Measurements from ENCODE around the gene HHAT.

HHAT gene

GRCh38 chr1:210499956-210500355 is 171.3 kb downstream of the HHAT start:
- DNase-seq: no peak

DNA sequence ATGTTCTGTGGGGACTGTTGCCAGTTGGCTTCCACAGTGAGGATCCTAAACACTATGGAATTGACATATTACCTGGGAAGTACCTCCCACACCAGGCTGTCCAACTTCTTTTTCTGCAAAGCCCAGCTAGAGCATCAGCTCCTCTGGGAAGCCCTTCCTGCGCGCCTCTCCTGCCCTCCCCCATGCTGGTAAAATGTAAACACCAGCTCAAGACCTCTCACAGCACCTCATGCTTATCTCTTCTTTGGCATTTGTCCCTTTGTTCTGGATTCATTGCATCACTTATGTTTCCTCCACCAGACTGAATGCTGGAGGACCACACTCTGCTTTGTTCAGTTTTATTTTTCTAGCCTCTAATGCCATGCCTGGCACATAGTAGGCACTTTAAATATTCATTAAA is 172.1 kb downstream of the HHAT start:
- DNase-seq: no peak

- no peak for DNase-seq
Observed at GRCh38 chr1:210504286-210504685, 175.6 kb downstream of the HHAT start.

GRCh38 chr1:210505601-210506496 is 177.1 kb downstream of the HHAT start:
- DNase-seq: no peak

GRCh38 chr1:210506689-210507088 is 178.0 kb downstream of the HHAT start:
- DNase-seq: no peak

DNA sequence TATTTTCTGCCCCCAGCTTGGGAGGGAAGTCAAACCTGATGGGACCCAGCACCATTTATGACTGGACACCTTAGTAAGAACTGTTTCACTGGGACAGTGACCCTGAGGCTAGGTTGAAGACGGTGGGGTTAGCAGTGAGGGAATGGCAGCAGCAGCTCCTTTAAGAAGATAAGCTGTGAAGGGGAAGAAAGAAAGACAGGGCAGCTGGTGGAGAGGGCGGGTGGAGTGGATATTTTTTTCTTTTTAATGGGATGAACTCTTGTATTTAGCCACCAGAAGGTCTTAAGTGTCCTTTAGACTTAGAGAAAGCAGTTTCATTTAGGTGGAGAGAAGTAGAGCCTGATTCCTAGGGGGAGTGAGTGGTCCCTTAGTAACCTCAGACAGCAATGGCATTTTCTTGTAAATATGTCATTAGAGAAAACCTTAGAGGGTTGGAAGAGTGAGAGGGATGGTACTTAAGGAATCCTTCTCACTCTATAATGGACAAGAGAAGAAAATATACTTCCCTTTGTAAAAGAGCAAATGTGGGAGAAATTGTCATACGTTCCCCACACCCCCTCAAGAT is 187.5 kb downstream of the HHAT start:
- DNase-seq: no peak

DNA sequence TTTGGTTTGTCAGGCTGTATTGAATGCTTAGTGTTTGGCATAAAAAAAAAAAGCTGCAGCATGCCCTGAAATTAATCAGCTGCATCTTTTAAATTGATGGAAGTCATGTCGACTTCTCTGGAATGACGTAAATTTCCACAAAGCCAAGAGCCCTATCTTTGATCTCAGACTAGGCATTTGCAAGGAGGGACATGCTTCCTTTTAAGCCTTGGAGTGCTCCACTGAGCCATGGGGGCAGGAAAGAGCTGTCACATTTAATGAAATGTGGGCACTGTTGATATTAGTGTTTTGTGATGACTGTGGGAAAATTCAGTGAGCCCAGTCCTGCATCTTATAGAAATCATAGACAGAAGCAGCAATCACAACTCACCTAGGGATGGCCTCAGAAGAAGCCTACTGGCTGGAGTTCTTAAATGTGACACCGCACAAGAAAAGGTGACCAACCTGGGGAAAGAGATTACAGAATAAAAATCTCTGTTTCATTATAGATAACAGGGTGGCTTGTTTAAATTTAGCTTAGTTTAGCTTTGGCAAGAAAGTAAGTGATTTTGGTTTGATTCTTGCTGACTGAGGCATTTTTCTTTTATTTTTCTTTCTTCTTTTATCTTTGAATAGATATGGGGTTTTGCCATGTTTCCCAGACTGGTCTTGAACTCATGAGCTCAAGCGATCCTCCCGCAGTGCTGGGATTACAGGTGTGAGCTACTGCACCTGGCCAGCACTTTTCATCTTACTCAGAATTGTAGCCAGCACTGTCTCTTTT is 188.2 kb downstream of the HHAT start:
- DNase-seq: no peak

GRCh38 chr1:210523830-210524229 is 195.1 kb downstream of the HHAT start:
- DNase-seq: no peak

- no peak for DNase-seq
Observed at GRCh38 chr1:210525716-210526454, 197.2 kb downstream of the HHAT start.

- DNase-seq: no peak
Observed at GRCh38 chr1:210527091-210527490, 198.4 kb downstream of the HHAT start.

DNA sequence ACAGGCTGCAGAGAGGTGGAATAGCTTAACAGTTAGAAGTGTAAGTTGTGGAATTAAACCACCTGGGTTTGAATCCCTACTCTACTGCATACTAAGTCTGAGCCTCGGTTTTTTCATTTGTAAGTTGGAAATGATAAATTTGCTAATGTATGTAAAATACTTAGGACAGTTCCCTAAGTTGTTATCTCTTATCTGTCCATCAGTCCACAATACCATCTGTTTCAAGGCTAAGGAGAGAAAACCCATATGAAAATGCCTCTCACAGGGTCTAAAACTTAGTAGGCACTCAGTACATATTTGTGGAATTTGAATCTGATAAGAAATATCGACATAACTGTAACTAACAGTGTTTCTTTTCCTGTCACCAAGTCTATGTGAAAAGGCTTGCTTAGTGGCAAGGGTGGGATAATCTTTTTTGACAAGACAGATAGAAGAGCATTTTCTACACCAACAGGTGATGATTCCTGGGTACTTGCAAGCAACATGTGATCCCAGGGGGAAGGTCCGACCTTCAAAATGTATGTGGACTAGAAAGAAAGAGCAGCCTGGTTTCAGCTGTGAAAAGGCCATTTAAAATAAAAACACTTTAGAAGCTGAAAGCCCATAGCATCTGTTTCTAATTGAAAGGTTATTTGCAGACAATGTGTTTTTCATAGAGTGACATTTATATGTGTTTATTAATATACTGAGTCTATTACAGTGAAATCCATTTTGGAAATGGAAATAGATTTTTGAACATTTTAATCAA is 202.9 kb downstream of the HHAT start:
- no peak for DNase-seq

- DNase-seq: no peak
Observed at GRCh38 chr1:210532223-210532598, 203.5 kb downstream of the HHAT start.

DNA sequence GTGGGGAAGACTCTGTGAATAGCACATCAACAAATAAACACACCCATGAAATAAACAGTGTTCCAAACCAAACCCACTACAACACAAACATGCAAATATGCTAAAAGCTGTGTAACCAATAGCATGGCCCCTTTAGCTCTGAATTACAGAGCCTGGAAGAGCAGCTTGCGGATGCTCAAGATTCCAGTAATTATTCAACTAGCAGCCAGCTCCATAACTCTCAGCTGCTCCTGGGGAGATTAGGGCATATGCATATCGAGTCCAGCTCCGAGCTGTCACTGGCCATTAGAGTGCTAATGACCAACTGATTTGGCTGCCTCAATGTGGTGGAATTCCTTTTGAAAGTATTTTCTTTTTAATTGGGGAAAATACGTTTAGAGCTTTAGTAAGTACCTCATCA is 207.1 kb downstream of the HHAT start:
- no peak for DNase-seq

DNA sequence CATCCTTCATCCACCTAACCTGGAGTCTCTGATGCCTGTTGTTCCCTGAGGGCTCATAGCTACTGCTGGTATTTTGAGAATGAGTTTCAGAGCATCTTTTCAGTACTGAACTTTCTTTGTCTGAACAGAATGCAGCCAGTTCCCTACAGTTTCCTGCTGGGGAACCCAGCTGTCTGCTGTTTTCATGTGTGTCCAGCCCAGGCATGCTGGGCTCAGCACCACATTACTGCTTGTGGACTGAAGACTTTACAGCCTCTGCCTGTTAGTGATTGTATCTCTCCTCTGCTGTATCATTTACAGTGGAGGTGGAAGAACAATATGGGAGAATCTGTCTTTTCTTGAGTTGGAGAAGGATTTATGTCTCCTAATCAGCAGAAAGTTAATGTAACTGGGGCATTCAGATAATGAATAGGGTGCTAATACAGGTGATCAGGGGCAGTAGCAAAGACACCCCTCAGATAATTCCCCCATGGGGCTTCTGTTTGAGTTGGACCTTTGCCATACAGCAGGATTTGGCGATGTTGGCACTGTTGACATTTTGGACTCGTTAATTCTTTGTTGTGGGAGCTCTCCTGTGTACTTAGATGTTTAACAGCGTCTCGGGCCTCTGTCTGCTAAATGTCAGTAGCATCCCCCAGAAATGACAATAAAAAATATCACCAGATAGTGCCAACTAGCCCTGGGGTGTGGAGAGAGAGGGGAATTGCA is 207.7 kb downstream of the HHAT start:
- DNase-seq: no peak

DNA sequence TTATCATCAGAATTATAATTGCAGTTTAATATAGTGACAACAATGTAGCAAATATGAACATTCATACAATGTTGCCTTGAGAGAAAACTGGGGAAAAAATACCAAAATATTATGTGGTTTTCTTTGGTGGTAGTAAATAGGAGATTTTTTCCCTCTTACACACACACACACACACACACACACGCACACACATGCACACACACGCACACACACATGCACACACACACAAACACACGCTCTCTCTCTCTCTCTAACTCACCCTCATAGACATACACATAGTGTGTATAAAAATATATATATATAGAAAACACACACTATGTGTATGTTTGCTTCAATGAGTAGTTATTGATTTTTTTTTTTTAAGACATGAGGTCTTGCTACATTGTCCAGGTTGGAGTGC is 211.6 kb downstream of the HHAT start:
- no peak for DNase-seq

- no peak for DNase-seq
Observed at GRCh38 chr1:210541680-210542358, 213.1 kb downstream of the HHAT start.

DNA sequence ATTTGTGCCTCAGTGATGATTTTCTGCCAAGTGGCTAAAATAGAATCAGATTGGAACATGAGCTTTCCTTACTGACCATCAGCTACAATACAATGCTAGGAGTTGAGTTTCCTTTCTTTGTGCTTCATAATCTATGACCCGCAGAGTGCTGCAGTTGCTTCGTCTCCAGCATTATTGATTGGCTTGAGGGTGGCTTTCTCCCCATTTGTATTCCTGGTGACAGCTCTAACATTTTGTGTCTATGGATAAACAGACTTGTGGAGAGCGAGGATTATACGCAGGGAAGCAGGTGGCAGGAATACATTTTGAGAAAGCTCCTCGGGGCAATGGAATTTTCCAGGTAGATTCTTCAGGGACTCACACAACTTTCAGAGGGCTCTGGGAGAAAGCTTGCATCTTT is 223.2 kb downstream of the HHAT start:
- no peak for DNase-seq

DNA sequence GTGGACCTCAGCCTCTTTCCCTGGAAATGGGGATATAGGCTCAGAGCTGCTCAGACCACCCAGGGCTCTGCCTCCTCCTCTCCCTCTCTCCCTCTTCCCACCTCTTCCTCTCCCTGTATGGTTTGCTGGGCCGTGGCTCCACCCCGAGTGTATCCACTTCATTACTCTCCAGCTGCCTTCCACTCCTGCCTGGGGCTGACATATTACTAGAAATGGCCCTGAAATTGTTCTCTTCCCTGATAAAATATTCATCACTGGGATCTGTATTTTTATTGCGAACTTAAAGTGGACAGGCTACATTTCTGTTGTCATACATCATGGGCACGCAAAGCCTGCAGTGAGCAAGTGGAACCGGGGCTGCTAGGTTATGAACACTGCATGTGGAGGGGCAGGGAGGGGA is 225.0 kb downstream of the HHAT start:
- no peak for DNase-seq

DNA sequence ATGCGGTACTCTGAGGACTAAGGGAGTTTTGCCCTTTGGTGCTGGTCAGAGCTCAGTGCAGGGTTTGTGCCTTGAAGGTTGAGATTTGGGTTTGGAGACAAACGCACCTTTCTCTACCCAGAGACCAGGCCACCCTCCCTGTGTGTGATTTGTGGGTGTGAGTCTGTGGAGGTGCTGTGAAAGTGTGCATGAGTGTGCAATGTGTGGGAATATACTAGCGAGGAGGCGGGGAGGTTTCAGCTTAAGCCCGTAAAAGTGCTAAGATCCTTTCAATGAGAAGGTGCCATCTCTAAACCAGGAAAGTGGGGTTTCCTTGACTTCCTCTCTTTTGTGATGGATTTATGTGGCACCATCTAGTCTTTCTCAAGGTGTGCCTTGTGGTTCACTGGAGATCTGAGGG is 225.7 kb downstream of the HHAT start:
- no peak for DNase-seq

GRCh38 chr1:210556475-210556874 is 227.8 kb downstream of the HHAT start:
- no peak for DNase-seq

- DNase-seq: no peak
Observed at GRCh38 chr1:210557426-210558077, 228.8 kb downstream of the HHAT start.

Measured in NCI-H1048 (cell line).